Activated T-helper 9 cell treated with anti-CD3 and anti-CD28 coated beads, Interleukin-2, amount 50 U/mL, for 16 hours (primary cell): ENCODE data around the gene PFKFB2.
A peak's percentile ranks its signal among the peaks of the same experiment; 100 is the strongest.

Experiments used
- DNase-seq: peaks from one replicate; pipeline ENCODE4 v3.0.0-alpha.2; 2020; ENCODE audit warnings: low read depth

PFKFB2 gene

DNA sequence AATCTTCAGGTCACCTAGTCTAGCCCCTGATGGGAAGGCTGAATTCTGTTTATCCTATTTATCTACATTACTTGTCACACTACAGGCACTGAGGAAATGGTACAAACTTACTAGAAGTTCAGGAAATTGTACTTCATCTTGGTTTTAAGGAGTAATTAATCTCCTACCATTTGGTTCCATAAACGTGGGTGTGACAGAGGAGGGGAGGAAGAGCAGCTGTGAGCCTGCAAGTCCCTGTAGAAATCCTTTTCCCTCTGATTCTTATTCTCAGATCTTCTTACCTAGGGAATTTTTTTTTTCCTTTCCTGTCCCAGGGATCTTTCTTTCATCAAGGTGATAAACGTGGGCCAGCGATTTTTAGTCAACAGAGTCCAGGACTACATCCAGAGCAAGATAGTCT is 14.1 kb downstream of the PFKFB2 start:
- no peak for DNase-seq

DNA sequence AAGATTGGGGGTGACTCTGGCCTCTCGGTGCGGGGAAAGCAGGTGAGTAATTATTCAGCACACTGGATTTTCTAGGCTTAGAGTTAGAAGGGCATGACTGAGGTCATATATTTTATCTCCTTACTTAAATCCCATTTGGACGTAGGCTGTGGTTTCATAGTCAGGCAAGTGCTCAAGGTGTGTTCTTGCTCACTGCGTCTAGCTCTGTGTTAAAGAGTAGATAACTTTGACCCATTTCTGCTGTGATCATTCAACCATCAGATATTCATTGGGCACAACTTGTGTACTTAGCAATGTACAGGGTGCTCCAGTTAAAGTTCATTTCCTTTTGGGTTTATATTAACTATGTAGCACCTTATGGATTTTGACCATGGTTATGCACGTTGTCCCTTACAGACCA is 14.6 kb downstream of the PFKFB2 start:
- no peak for DNase-seq

DNA sequence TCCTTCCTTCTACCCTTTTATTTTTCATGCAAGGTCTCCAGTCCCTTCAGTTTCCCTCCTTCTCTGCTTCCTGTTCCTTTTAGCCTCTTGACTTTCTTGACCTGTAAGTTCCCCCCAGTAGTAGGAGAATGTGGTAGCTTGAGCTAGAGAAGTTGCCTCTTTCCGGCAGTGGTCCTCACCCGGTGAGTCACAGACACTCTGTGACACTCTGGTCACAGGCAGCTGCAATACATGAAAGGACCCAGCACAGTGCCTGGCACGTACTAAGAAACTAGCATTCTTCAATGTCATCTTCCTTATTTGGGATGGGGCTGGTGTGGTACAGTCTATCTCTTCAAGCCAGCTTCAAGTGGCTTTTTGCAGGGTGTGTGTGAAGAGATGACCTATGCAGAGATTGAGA is 16.0 kb downstream of the PFKFB2 start:
- DNase-seq, result no peak

DNA sequence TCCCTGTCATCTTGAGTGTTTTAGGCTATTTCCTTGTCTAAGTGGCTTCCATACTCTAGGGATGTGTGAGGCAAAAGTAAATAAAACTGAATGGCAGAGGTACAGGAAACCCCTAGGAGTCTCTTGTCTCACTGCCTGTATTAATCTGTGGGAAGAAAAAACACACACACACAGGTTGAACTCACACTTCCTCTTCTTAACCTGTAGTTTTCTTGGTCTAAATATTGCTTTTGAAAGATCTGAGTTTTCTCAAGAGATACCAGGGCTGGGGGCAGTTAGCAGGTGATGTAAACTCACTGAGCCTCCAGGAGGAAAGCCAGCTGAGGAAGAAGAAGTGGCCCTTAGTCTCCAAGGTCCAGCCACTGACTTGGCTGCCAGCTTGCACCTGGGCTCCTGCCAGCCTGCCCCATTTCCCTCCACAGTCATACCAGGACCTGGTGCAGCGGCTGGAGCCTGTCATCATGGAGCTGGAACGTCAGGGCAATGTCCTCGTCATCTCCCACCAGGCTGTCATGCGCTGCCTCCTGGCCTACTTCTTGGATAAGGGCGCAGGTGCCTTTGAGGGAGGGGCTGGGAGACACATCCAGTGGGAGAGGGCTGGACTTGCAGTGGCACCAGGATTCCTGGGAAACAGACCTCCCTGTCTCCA is 16.9 kb downstream of the PFKFB2 start:
- no peak for DNase-seq

DNA sequence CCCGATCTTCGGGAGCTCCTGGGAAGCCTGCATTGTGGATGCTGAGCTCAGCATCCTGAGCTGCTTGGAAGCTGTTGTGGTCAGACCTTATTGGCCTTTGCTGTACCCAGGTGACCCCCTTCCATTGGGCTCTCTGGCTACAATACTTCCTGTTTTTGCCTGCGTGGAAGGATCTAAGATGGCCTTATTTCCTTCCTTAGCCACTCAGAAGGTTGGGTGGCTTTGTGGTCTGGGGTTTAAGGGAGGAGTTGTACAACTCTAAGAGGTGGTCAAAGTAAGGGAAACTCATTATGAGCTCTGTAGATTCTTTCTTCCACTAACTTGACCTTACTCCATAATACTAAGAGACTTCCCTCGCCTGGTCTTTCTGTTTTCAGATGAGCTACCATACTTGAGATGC is 17.7 kb downstream of the PFKFB2 start:
- DNase-seq, result no peak

DNA sequence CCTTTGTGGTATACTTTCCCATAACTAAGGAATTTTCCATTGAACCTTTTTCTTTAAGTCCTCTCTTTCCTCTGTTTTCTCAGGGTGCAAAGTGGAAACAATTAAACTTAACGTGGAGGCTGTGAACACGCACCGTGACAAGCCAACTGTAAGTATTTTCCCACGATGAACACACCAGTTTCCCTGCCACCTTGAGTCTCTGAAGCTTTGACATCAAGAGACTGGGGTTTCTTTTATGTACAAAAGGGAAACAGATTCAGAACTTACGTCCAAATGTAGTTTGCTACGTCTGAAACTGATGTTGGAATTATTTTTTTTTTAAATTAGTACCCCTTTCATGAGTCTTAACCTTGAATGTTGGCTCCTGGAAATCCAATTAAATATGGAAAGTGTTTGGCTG is 18.4 kb downstream of the PFKFB2 start:
- no peak for DNase-seq

DNA sequence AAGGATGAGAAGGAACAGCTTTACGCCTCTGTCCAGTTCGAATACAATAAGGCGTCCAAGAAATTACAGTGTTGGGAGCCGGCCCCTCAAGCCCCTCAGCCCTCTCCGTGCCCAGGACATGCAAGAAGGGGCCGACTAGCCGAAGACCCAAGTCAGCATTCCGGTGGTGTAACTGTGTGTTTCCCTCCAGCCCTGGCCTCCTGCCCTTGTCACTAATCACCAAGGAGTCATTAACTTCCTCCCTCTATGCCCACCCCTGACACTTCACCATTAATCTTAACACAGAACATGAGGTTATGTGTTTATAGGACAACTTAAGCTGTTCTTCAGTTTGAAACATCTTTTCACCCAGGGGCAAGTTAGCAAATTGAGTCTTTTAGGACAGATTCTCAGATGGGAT is 19.2 kb downstream of the PFKFB2 start:
- DNase-seq, result no peak

DNA sequence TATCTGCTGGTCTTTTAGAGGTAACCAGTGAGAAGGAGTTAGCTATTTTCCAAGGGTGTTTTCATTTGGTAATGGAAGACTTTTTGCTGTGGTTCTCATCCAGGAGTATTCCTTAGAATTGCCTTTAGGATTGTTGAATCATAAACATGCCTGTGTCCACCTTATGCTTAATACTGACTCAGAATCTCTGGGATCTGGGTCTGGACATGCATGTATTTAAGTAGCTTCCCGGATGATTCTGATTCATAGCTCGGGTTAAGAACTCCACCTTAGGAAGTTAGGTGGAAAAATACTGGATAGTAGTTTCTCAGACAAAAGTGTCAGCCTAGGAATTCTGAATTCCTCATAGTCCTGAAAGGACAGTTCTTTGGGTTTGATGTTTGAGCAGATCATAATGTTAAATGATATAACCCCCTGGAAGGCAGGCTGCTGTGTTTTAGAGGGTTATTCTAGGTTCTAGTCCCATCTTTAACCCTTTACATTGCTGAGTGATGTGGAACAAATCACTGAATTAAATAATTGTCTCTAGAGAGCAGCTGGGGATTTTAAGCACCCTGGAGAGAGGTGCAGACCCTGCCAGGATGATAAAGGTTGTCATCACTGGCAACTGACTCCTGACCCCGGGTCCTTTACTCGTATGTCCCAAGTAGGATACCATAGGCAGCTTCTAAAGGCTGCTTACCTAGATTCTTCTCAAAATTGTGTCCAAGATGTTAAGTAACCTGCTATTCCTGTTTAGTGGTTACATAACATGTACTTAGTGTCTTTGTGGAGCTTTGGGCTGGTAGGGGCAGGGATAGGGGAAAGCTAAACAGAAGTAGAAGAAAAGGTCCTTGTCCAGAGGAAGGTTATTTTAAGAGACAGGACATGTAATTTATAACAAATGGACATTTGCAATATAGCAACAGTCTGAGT is 21.1 kb downstream of the PFKFB2 start:
- no peak for DNase-seq

DNA sequence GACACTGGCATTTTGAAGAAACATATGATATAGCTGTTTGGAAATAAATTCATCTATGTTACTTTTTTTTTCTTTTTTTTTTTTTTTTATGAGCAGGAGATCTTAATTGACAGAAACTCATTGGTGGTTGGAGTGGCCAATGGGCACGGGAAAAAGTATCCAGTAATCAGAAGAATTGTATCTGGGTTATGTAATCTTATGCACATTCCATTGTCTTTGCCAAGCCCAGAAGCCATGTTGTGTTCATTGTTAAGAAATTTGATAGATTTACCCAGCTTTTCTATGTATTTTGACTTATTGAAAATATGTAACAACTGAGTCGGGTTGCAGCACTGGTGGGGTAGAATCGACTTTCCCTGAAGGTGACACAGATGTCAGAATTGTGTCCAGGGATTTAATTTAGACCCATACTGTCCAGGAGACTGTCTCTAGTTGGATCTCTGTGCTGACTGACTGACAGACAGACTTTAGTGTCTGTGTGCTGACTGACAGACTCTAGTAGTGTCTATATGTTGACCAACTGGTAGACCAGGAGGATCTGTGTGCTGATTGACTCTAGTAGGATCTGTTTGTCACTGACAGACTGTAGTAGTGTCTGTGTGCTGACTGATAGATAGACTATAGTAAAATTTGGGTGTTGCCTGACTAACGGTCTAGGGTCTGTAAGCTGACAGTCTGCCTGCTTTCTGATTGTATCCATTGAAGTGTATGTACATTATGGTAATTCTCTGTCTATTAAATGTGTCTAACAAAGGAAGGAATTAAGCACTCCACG is 23.3 kb downstream of the PFKFB2 start:
- no peak for DNase-seq

DNA sequence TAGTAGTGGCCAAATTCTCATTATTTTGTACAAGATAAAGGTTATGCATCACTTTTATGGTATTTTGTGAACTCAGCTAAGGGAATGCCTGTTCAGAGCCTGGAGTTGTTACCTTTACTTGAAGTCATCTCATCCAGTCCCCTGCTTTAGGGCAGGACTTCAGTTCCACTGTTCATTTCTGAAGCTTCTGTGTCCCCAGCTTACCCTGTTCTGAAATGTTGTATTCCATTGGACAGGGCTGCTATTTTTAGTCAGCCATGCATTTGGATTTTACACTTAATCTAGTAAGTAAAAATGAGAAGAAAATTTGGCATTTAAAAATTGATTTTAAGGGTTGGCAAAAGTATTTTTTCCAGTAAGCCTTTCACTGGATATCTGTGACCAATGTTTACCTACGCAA is 23.9 kb downstream of the PFKFB2 start:
- DNase-seq, result no peak

DNA sequence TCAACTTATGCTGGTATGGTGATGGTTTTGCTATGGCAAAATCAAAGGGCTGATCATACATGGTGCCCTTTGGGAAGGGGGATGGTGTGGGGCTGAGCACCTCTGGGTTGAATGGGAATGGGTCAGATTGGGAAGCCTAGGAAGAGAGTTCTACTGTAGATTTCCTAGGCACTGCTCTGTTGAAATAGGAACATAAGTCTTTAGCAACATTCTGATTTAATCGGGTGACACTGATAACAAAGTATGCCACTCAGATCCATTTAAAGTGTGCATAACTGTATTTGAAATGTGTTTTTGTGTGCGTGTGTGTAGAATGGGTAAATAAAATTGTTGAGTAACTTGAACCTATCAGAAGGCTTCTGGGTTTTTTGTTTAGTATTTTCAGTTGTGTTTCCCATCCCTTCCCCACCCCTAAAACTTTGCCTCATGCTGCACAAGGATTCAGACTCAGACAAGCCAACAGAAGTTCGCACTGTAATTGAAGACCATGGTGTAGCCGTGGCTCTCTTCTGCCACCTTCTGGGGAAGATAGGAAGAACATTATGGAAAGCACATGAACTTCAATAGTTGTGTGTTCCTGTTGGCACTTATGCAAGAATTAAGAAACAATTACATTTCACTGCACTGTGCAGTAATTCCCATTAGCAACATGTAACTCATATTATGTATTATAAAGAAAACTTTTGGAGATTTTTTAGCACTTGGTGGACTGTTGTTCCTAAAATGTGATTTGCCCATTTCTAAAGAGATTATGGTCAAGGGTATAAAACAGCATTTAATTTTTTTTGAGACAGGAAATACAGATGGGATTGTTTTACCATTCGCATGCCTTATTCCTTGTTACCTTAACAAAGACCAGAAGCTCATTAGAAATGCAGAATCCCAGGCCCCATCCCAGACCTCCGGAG is 24.6 kb downstream of the PFKFB2 start:
- DNase-seq, result peak; percentile 29

DNA sequence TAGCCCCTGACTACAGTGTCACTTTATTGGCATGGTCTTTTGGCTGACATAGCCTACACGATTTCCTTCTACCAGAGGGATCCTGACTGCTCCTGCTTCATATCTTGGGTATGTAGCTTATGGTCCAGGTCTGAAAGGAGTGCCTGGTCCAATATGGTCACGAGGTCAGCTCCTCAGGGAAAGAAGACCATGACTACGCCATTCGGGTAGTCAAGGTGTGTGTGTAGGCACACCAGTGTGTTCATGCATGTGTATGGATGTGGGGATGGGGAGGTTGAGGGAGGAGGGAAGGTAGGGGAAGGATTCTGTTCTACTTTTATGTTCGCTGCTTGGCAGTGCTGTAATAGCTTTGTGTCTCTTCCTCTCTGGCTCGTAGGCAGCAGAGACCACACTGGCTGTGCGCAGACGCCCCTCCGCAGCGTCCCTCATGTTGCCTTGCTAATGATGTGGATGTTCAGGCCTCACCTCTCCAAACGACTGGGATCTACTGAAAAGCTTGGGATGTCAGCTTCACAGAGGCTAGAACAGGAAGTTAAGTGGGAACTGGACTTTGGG is 25.6 kb downstream of the PFKFB2 start:
- DNase-seq, result no peak

DNA sequence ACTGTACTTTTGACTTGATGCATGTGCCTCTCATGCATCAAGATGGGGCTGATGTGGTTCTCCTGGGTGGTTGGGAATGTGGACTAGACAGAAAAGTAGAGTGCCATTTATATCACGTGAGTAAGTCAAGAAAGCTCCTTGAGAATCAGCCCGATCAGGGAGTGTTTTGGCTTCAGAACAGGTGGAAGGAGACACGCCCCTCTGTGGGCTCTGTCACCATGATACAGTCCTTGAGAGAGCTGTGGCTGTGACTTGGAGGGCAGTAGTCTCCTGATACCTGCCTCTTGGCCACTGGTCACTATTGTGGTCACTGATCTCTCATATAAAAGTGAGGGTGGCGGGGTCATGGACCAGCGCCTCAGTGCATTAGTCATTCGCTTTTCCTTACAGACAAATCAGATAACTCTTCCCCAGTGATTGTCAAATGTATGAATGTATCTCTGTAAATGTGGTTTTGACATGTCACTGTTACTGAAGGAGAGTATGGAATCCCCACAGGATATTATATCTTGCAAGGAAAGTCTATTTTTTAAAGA is 26.7 kb downstream of the PFKFB2 start:
- no peak for DNase-seq

DNA sequence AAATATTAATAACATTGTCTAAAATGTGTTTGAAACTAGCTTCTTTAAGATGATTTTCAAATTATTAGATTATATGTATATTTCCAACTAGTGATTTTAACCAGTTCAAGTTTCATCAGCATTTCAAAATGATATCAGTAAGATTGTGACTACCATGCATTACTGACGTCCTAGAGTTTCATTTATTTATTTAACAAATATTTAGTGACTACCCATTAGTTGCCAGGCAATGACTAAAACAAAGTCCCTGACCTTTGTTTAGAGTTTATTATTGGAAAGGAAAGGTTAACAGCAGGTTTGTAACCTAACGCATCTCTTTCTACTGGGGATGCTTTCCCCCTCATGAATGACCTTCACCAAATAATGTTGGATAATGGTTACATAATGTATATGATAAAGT is 28.0 kb downstream of the PFKFB2 start:
- DNase-seq, result no peak

DNA sequence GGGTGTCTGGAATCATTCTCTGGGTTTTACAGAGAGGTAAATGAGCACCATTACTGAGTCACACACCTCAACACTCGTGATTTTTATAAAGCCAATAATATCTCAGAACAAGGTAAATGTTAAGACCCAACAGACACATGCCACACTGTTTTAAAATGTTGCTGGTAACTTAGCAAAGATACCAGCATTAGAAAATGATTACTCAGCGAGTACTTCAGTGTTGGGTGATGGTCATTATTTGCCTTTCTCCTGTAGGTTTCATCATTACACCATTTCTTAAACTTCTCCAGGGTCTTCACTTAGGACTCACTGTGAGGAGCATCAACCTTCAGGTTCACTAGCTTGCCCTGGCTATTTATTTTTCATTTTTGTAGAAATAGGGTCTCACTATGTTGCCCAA is 28.7 kb downstream of the PFKFB2 start:
- DNase-seq, result no peak

DNA sequence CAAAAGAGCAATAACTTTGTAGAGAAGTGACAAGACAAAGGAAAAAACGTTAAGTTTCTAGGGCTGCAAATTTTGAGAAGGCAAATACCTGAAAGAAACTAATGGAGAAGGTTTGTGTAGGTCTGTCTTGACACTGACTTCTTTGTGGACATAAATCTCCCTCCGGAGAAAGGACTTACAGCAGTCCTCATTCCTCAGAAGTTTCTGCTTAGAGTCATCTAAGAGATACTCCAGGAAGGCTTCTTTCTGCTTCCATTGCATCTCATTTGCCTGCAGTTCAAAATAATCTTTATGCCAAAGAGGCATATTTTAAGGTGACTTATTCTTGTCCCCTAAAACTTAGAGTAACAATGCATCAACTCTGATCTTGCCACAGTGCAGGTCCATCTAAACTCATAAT is 31.2 kb downstream of the PFKFB2 start:
- DNase-seq, result no peak

DNA sequence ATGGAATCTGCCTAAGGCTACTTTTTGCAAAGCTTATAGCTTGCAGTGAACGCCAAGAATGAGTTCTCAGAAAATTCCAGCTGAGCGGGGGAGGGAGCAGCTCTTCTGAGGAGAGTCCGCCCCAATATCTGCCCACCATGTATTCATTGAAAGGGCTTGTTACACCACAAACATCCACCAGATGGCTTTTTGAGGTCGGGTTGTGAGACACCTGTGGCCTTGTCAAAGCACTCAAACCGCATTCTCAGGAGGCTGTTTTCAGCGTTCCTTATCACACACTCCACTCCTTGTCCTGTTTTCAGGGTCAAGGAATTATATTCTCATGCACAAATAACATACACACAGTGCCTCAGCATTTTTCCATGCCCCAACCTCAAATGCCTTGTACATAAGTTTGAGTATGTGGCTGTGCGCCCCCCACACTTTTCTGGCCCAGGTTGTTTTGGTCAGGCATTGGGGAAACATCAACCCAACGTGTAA is 31.7 kb downstream of the PFKFB2 start:
- DNase-seq, result peak; percentile 13

DNA sequence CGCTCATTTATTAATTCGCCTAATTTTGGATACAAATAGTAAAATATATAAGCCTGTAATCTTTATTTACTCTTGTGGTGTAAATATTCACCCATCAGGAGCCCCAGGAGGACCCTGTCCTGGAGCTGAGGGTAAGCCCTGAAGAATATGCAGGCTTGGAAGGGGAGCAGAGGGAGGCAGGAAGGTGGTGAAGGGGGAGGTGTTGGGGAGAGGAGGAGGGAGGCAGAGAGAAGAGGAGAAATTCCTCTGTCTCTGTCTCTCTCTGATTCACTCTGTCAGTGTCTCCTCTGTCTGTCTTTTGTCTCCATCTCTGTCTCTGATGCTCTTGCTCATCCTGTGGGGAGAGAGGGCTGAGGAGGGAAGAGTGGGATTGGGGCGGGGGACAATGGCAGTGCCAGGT is 32.8 kb downstream of the PFKFB2 start:
- no peak for DNase-seq

DNA sequence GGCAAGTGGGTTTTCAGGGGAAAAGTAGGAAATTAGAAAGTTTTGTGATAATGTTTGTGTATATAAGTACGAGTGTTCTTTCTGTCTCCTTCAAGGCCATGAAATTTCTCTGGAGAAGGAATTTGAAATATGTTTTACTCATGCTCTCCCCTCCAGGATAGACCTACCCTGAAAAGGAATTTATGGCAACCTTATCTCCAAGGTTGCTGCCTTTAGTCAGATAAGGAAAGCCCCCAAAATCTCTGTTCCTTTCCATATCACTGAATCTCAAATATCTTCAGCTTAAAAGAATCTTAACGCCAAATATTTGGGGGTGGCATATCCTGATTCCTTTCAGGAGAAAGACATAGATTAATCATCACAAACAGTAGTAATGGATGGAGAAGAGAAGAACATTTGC is 35.1 kb downstream of the PFKFB2 start:
- DNase-seq, result no peak

DNA sequence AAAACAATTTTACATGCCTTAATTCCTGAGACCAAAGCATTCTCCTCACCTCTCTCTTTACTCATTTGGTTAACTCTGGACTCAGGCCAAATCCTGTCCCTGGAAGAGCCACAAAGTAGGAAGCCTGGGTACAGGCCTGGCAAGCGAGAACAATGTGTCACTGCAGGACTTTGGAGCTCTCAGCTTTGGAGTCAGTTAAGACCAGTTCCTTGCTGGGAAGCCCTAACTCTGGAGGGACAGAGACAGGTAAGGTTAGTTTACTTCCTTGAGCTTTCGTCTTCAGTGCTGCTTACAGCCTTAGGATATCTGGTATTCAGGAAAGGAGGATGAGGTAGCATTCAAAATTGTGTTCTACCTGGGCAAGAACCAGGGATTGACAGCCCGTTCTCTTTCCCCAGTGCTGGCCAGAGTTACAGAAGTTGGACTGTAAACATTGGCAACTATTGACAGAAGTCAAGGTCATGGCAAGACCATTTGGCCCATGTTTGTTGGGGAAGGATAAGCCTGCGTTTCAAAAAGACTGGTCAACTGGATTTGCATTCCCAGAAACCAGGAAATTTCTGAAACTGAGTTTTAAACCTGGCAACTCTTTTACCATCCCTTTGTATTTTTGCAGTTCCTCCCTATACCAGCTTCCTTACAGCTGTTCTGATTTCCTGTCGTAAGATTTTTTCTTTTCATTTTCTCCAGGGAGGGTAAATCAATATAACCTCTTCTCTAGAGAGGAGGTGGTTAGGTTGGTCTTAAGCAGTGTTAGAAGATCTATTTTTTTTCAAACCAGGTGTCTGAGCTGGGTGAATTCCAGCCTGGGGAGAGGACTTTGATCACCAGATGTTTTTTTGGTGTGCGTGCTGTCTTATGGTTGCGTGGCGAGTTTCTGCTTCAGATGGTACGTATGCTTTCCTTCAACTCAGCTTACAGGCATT is 35.9 kb downstream of the PFKFB2 start, which contains the start of gene C4BPB:
Gene C4BPB, plus strand, starts transcription at position 160 of the 926 bp plus-strand sequence. Its CDS starts 672 bp downstream, at position 832.
- no peak for DNase-seq
